Body of pancreas (tissue), 4 donors: Measurements from ENCODE around the gene TCEAL5.

Experiments used
- POLR2A ChIP-seq, 3 donors: fragments of 450-650 bp; IDR thresholded peaks; one replicate each; pipeline ENCODE4 v1.6.1; 2016; ENCODE audit warnings: antibody characterized with exemption in 3 of 3, mild to moderate bottlenecking in 2 of 3
- TF ChIP-seq, protein P1 (sequence below), 7 experiments: fragments of 450-650 bp in 4 of 7; fragments of 200-600 bp in 3 of 7; sonication (generic) in 3 of 7; IDR thresholded peaks; one replicate each; pipeline ENCODE4 v1.5.1; 2016 to 2019; ENCODE audit warnings: antibody characterized with exemption in 7 of 7

DNA sequence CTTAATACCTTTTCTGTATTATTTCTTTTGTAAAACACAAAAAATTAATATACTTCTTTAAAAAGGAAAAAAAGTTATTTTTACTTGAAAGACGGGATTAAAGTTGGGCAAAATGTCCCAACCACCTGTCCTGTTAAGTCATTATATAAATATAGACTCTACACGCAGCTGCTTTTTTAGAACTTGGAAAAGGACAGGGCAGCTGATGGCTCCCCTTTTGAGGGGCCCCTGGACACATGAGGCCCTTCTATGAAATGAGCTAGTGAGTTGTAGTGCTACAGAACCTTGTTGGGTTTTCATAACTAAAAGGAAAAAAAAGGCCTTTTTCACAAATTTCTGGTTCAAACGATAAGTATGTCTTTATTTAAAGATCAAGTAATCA is 34.8 kb upstream of the TCEAL5 start:
- TF ChIP-seq, protein P1, sequence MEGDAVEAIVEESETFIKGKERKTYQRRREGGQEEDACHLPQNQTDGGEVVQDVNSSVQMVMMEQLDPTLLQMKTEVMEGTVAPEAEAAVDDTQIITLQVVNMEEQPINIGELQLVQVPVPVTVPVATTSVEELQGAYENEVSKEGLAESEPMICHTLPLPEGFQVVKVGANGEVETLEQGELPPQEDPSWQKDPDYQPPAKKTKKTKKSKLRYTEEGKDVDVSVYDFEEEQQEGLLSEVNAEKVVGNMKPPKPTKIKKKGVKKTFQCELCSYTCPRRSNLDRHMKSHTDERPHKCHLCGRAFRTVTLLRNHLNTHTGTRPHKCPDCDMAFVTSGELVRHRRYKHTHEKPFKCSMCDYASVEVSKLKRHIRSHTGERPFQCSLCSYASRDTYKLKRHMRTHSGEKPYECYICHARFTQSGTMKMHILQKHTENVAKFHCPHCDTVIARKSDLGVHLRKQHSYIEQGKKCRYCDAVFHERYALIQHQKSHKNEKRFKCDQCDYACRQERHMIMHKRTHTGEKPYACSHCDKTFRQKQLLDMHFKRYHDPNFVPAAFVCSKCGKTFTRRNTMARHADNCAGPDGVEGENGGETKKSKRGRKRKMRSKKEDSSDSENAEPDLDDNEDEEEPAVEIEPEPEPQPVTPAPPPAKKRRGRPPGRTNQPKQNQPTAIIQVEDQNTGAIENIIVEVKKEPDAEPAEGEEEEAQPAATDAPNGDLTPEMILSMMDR (IDR thresholded peaks at IDR 0.05): no peak
- TF ChIP-seq POLR2A (IDR thresholded peaks at IDR 0.05): no peak
